Stimulated activated CD8-positive, alpha-beta memory T cell treated with anti-CD3 and anti-CD28 coated beads, Interleukin-12 subunit alpha, Interleukin-12 subunit beta, amount 100 ng/mL, for 1 hour (primary cell): ENCODE results near the gene MRAS.
A peak's percentile ranks its signal among the peaks of the same experiment; 100 is the strongest.
"Not testable (repeated sequence)": the region's sequence is repeated elsewhere in the genome, so short reads cannot be mapped to it uniquely, and the experiment has no call there.

Source experiments
- DNase-seq: peaks from one replicate; pipeline ENCODE4 v3.0.0-alpha.2; 2020; ENCODE audit warnings: low read depth

Gene MRAS

DNA sequence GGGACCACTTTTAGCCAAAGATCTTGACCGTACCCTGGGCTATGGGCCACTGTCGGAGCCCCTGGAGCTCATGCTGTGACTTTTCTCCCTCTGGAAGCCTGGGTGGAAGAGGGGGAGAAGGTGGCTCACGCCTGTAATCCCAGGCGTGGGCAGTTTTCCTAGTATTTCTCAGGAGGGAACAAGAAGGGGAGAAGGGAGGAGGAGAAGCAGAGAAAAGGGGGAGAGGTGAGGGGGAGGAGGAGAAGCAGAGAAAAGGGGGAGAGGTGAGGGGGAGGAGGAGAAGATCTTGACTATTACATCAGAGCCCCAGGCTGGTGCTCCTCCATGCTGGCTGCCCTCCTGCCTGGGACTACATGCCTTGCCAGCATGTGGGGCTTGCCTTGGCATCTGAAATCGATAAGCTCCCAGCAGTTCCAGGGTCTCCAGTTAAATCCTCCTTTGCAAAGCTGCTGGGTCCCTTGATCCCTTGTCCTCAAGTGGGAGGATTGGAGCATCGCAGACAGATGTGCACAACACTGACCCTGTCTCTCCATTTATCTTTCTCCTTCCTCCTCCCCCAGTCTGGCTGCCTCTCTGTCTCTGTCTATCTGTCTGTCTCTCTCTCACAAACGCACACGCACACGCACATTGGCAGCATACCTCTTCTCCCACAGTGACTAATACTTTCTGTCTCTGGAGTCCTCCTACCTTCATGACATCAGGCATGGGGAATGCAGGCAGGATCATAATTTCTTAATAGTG, 41.6 kb downstream of the MRAS start:
- DNase-seq, result no peak

GRCh38 chr3:138390582-138390932, 42.2 kb downstream of the MRAS start:
- DNase-seq, result no peak

DNA sequence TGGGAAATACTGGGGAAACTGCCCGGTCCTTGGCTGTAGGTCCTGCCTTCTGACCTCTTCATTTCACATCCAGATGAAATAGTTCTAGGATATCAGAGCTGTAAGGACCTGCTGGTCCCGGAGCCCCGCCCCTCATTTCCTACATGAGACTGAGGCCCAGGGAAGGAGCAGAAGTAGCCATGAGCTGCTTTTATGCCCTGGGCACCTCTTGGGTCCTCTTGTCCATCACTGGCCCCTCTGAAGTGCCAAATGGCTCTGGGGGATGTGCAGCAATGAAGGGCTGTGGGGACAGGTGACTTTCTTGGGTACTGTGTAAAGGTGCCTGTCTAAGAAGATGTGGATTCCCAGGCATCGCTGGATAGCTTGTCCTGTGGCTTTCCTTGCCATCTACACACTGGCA, 45.8 kb downstream of the MRAS start:
- DNase-seq, result no peak

- no peak for DNase-seq
Measured at GRCh38 chr3:138394686-138395085, 46.3 kb downstream of the MRAS start.

- DNase-seq, result no peak
Measured at GRCh38 chr3:138395865-138396751, 47.7 kb downstream of the MRAS start.

GRCh38 chr3:138396752-138397410, 48.5 kb downstream of the MRAS start:
- no peak for DNase-seq

GRCh38 chr3:138397983-138398382, 49.6 kb downstream of the MRAS start:
- no peak for DNase-seq

DNA sequence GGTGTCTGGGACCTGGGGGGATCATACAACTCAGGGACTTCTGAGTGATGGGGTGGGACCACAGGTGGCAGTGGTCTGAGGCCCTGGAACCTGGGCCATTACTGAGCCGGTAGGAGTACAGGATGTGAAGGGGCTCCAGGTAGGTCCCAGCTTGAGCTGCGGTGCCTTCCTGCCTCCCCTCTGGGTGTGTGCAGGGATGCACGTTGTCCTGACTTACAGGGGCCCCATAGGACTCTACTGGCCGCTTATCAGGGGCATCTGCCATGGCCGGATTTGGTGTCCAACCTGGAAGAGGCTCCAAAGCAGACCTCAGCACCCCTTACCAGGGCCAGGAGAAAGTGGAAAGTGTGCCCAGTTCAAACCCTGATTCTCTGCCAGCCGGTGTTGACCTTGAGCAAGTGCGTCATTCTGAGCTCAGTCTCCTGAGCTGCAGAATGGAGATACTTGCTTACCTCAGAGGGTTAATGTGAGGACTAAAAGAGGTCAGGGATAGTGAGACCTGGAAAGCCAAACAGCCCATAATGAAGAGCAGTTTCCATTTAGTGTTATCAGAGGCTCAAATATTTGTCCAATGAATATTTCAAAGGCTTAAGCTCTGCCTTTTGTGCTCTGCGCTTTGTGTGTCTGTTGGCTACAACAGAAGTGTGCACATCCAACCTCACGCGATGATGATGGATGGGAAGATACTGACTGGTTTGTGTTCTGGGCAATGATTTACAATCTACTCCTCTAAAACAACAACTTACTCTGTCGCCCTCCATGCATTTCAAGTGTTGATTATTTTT, 50.6 kb downstream of the MRAS start:
- DNase-seq, result no peak

GRCh38 chr3:138399766-138400165, 51.4 kb downstream of the MRAS start:
- no peak for DNase-seq

DNA sequence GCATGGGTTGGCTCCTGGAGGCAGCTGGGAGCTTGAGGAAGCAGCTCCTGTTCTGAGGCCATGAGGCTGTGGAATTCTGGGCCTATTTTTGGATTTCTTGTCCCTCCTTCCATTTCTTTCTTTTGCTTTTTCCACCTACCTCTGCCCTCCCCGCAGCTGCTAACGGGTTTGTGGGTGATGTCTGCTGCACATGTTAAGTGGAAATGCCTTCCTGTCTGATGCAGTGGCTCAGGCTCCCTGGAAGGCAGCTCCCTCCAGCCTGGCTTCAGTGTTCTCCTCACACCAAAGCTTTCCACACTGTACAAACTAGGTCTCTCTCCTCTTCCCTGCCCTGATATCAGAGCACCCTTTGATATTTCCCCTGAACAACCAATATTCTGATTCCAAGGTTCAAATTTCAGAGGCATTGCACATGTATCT, 52.3 kb downstream of the MRAS start:
- DNase-seq, result no peak

GRCh38 chr3:138401834-138402233, 53.5 kb downstream of the MRAS start:
- no peak for DNase-seq

DNA sequence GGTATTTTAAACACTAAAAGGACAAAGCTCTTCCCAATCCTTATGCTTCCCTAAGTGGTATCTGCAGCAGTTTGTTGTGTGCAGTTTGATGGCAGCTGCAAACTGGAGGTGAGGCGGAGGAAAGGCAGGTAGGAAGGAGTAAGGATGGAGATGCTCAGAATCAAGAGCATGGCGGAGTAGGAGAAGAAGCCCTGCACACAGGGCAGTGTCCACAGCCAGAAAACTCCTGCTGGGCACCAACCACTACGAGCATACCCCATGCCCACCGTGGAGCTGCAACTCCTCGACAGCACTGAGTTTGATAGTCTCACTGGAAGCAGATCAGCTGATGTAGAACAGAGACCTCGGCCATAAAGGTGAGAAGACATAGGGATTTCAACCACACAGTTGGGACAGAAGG, 55.7 kb downstream of the MRAS start:
- no peak for DNase-seq

- DNase-seq, result no peak
Measured at GRCh38 chr3:138405001-138405400, 56.6 kb downstream of the MRAS start.

GRCh38 chr3:138405486-138405885, 57.1 kb downstream of the MRAS start:
- DNase-seq, result no peak

GRCh38 chr3:138406606-138407005, 58.2 kb downstream of the MRAS start:
- no peak for DNase-seq

- DNase-seq, result no peak
Measured at GRCh38 chr3:138407236-138407907, 59.0 kb downstream of the MRAS start.

GRCh38 chr3:138408751-138409570, 60.6 kb downstream of the MRAS start:
- no peak for DNase-seq

DNA sequence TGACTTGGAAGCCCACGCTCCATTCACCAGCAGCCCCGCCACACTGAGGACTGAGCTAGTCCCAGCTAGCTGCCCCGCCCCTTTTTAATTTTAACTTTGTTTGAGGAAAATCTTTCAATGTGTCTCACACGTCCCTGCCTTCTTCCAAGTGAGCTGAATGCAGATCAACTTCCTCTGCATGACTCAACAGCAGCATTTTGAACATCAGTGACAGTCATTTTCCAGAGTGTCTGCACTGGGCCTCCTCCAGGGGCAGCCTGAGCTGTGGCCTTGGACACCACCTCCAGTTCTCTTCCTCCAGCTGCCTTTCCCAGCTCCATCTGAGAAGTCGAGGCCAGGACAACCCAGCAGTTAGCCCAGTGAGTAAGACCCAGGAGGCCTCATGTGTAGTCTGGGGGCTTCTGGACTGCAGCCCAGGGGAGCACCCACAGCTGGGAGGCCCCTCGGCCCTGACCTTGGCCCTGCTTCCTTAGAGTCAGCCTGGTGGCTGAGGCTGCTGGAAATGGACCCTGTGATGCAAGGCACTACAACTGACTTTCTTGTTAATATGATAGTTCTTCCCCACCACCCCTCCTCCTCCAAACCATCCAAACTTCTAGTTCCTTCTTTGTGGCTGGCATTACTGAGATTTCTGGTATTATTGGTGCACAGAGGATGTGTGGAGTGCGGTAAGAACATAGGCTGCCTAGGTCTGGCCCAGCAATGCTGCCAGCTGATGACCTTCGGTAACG, 64.6 kb downstream of the MRAS start:
- DNase-seq, result no peak

DNA sequence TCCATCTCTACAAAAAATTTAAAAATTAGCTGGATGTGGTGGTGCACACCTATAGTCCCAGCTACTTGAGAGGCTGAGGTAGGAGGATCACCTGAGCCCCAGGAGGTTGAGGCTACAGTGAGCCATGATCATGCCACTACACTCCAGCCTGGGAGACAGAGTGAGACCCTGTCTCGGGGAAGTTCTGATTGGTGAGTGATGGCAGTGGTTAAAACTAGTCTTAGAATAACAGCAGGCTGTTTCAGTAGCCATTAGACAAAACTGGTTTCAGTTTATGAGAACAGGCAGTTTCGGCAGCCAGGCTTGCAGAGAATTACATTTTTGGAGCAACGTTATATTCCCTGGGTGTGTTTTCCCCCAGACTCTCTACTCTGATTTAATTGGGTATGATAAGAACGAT, 67.9 kb downstream of the MRAS start:
- not testable (repeated sequence) for DNase-seq

DNA sequence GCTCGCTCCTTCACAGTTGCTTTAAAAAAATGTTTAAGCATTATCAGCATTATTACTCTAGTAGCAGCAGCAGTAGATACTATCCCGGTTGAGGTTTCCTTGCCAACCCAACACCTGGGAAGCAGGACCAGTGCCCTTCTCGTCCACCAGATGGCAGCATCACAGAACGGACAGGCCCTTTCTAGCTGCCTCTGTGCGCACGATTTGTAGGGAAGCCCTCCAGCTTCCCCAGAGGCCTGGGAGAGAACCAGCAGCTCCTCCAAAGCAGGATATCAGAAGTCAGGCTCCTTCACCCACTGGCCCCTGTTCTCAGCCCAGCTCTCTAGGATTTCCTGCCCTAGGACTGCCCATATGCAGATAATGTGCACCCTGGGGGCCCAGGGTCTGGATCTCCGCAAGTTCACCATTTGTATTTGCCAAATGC, 69.2 kb downstream of the MRAS start:
- DNase-seq, result peak; percentile 38
